Heart right ventricle (tissue), 16 donors: ENCODE measurements around the gene ANKIB1. TPM values are rescaled to one million over a fixed set of nuclear protein-coding genes. Genes with fewer than 3 reads are reported as not detected.

Experiments used
- ATAC-seq, 8 donors: fragments of 200-7000 bp; cut with Tn5 transposase; one replicate each; pipeline ENCODE4 v1.9.1; 2020; ENCODE audit warnings: mild to moderate bottlenecking in 8 of 8, moderate library complexity in 8 of 8, moderate number of reproducible peaks in 1 of 8
- DNase-seq, 2 donors: peaks; one replicate each; pipeline ENCODE4 v3.0.0-alpha.2; 2020
- H3K27ac ChIP-seq, 10 donors: fragments of 200-600 bp; sonication (generic) in 2 of 10; one replicate each; pipeline versions ENCODE4 v1.5.0 to v1.8.0; 2020 to 2022; ENCODE audit warnings: mild to moderate bottlenecking in 3 of 10
- H3K27me3 ChIP-seq, 7 donors: fragments of 200-600 bp; one replicate each; pipeline ENCODE4 v1.8.0; 2021 to 2022; ENCODE audit warnings: mild to moderate bottlenecking in 2 of 7
- H3K36me3 ChIP-seq, 9 donors: fragments of 200-600 bp; sonication (generic) in 1 of 9; one replicate each; pipeline versions ENCODE4 v1.5.0 to v1.8.0; 2020 to 2022; ENCODE audit warnings: mild to moderate bottlenecking in 2 of 9
- H3K4me1 ChIP-seq, 9 donors: fragments of 200-600 bp; sonication (generic) in 1 of 9; one replicate each; pipeline versions ENCODE4 v1.5.0 to v1.8.0; 2020 to 2022; ENCODE audit warnings: mild to moderate bottlenecking in 4 of 9
- H3K4me3 ChIP-seq, 10 donors: fragments of 200-600 bp; sonication (generic) in 2 of 10; one replicate each; pipeline versions ENCODE4 v1.5.0 to v1.8.0; 2020 to 2022; ENCODE audit warnings: mild to moderate bottlenecking in 7 of 10, moderate library complexity in 2 of 10
- H3K9me3 ChIP-seq, 11 donors: fragments of 200-600 bp in 10 of 11; sonication (generic) in 2 of 11; one replicate each; pipeline versions ENCODE4 v1.5.0 to v1.8.0; 2013 to 2022; ENCODE audit warnings: mild to moderate bottlenecking in 2 of 11, control low read depth in 1 of 11, moderate library complexity in 1 of 11
- CTCF ChIP-seq, 9 donors: fragments of 200-600 bp; sonication (generic) in 2 of 9; IDR thresholded peaks; one replicate each; pipeline versions ENCODE4 v1.5.0 to v1.8.0; 2021 to 2022; ENCODE audit warnings: antibody characterized with exemption in 9 of 9, mild to moderate bottlenecking in 5 of 9, moderate library complexity in 1 of 9
- WGBS, 2 donors: extraction: QIAGEN DNeasy Blood & Tissue Kit; methylation state at CpG; one replicate each; pipeline ENCODE4 v1.1.7; 2013; ENCODE audit warnings: inconsistent platforms in 1 of 2; 5-methylcytosine and 5-hydroxymethylcytosine counted together
- intact Hi-C, 10 donors: fragments of 100-400 bp; cut with DNase I; formaldehyde crosslinking; loops; one replicate each; pipeline versions ENCODE4 v1.11.1 to v1.14.2; 2022
- polyA plus RNA-seq, 2 donors: library from polyadenylated mRNA; stranded (reverse); fragments of 200-250 nt; gene quantifications; one replicate each; pipeline ENCODE4 v1.2.3, GENCODE V29; 2013
- total RNA-seq, 10 donors: library from RNA; stranded (reverse); fragmentation: NEBNext Ultra II Directional in 3 of 10; extraction: Animal tissue kit (Norgen Biotek cat#: 25700) in 3 of 10; gene quantifications; one replicate each; pipeline versions ENCODE4 v1.2.1 to v1.2.4, GENCODE V29; 2021 to 2023
- donor health status: Arrhythmogenic right ventricular cardiomyopathy.
- donor health status: ischemic (EF 13 %, LVEDD 7.1; RV severe dilation, severe dysfunction).
- donor health status: healthy with polysubstance abuse.
- donor health status: DM: no; HTN: yes; CAD: no.
- donor health status: DM: no; HTN: no; CAD: no.
- donor health status: ischemic (EF 25% LVEDD 6.9; RV normal size, moderate dysfunction).
- donor health status: ischemic (EF 25% LVEDD 5.7; RV mildly dilated, moderate dysfunction).
- donor health status: healthy.
- donor health status: DM: yes; HTN: yes; CAD: no.
- donor health status: Ischemic cardiomyopathy.
- donor health status: ischemic (EF 35%, LVEDD 5.7; RV mildly dilated, moderate dysfunction).
- donor health status: nonischemic (EF 11% LVEDD 7.7; RV severe dilation, severe dysfunction).
- donor health status: DM: yes; HTN: yes; CAD: no.
- donor health status: PGD.
- donor health status: ischemic (EF 29% LVEDD 5.4; RV normal size, mild dysfunction).
- donor health status: nonischemic (EF 23%, LVEDD 6.1; RV moderate dilation, normal function).

Gene ANKIB1
- total and polyA plus RNA-seq, 12 donors, result 5.5 to 71.0 (median 41.1) TPM

- H3K36me3 ChIP-seq, result peaks cover 0 to 94% (median 6%) of the 10 kb centered on the region in 9 donors
- TF ChIP-seq CTCF (IDR thresholded peaks at IDR 0.05), result no peak
- intact Hi-C loops, result no loop called here
- no peak for DNase-seq
- H3K9me3 ChIP-seq, result no peaks in the 10 kb centered on the region
- H3K27ac ChIP-seq, result no peak overlapping the region
- WGBS, 2 donors, result 88 to 92% methylated on average over 5 of the region's 5 CpGs
- no peaks in the 10 kb centered on the region for H3K4me1 ChIP-seq
- no peak for ATAC-seq
- H3K4me3 ChIP-seq, result no peak overlapping the region
- H3K27me3 ChIP-seq, result no peaks in the 10 kb centered on the region
Measured at GRCh38 chr7:92391071-92391470, 145.3 kb downstream of the ANKIB1 start.

GRCh38 chr7:92397542-92397941 lies 151.8 kb downstream of the ANKIB1 start:
- no peak for TF ChIP-seq CTCF (IDR thresholded peaks at IDR 0.05)
- 94 to 96% methylated on average over 6 of the region's 6 CpGs for WGBS, 2 donors
- H3K9me3 ChIP-seq, result no peaks in the 10 kb centered on the region
- ATAC-seq, result no peak
- H3K4me1 ChIP-seq, result no peaks in the 10 kb centered on the region
- no peak overlapping the region for H3K27ac ChIP-seq
- DNase-seq, result no peak
- intact Hi-C loops, result no loop called here
- peaks cover 0 to 90% (median 22%) of the 10 kb centered on the region in 9 donors for H3K36me3 ChIP-seq
- H3K4me3 ChIP-seq, result no peak overlapping the region
- H3K27me3 ChIP-seq, result no peaks in the 10 kb centered on the region

- WGBS, 2 donors, result 94 to 98% methylated on average over 2 of the region's 2 CpGs
- DNase-seq (no peak), ATAC-seq (no peak)
- Histone ChIP-seq H3K4me3 (no peak overlapping the region), H3K36me3 (peaks cover 0 to 80% (median 22%) of the 10 kb centered on the region in 9 donors), H3K4me1 (no peaks in the 10 kb centered on the region), H3K9me3 (no peaks in the 10 kb centered on the region), H3K27me3 (no peaks in the 10 kb centered on the region), H3K27ac (no peak overlapping the region)
- intact Hi-C loops, result no loop called here
- no peak for TF ChIP-seq CTCF (IDR thresholded peaks at IDR 0.05)
Measured at GRCh38 chr7:92400013-92400412, 154.2 kb downstream of the ANKIB1 start.

GRCh38 chr7:92402920-92403759 lies 157.4 kb downstream of the ANKIB1 start:
- Histone ChIP-seq H3K27me3 (no peaks in the 10 kb centered on the region), H3K36me3 (peaks cover 0 to 49% (median 13%) of the 10 kb centered on the region in 9 donors), H3K4me1 (no peaks in the 10 kb centered on the region), H3K4me3 (no peak overlapping the region), H3K27ac (no peak overlapping the region), H3K9me3 (no peaks in the 10 kb centered on the region)
- 56 to 62% methylated on average over 4 of the region's 4 CpGs for WGBS, 2 donors
- intact Hi-C loops, result no loop called here
- ATAC-seq (no peak), DNase-seq (no peak)
- no peak for TF ChIP-seq CTCF (IDR thresholded peaks at IDR 0.05)
